ENCODE results near the gene DAPK1.

DAPK1 gene

DNA sequence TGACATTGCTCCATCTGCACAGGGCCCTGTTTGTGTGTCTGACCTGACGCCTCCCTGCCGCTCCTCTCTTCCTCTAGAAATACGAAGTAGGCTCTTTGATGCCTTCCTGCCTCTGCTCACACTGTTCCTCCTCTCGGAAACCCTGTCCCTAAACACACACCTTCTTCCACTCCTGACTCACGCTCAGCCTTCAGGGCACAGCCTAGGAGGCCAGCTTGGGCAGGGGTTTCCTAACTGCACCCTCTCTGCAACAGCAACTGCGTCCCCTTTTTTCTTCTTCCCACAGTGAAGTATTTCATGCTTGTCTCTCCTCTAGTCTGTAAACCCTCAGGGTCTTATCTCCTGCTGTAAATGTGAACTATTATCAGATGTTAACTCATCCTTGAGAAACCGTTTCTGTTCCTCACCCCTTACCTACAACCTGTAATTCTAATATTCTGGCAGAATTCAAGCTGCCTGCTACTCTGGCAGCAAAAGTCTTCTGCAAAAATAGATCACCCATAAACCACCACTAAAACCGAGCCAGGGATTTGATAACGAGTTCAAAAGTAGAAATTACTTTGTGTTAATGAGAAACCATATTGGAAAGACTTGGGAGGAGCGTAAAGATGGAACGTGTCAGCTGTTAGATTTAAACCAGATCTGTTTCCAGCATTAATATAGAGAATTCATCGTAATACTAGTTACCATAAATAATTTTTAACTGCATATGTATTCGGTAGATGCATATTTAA, 100.2 kb downstream of the DAPK1 start:
- no peak for DNase-seq

DNA sequence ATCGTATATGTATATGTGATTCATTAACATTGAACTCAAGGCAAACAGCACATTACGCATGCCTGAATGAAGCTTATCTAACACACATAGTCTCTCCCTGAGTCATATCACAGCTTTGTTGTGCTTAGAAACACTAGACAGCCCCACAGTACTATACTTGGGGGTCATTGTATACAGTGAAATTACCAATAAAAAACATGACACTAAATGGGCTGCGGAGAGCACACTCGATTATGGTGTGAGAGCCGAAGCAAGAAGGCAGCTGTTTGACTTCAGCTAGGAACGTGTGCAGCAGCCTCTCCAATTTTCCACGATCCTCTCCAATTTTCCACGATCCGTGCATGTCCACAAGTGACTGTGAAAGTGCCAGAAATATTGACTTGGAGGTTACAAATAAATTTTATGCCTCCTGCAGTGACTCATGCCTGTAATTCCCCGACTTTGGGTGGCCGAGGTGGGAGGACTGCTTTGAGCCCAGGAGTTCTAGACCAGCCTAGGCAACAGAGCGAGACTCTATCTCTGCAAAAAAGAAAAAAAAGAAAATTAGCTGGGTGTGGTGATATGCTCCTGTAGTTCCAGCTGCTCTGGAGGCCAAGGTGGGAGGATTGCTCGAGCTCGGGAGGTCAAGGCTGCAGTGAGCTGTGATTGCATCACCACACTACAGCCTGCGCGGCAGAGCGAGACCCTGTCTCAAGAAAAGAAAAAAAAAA, 102.4 kb downstream of the DAPK1 start:
- no peak for DNase-seq

DNA sequence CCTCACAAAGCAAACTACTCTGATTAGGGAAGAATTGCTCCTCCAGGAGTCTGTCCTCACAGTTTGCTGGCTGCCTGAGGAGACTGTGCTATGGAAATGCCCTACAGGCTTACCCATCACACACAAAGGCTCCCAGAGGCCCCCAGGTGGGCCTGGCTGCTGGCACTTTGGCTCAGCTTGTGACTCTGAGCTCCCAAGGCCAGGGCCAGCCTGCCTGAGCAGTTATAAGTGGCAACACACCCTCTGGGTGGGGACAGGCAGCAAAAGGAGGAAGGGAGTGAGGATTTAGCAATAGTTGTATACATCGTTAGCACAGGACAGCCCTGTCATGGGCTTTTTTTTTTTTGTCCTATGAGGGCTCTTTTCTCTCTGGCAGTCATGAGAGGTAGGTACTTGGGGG, 103.5 kb downstream of the DAPK1 start:
- DNase-seq: no peak

DNA sequence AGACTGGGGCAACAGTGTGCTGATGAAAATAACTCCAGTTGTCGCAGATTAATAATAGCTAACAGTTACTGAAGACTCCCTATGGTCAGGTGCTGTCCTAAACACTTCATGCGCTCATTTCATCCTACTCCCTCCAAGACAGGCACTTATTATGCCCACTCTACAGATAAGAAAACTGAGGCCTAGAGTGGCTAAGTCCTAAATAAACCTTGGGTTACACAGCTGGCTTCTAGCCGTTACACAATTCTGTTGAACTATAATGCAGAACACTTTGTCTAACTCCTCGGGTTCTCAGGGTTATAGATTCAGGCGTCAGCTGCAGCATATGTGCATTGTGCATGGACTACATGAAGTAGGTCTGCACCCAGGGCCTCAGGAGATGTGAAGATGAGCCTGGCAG, 103.9 kb downstream of the DAPK1 start:
- no peak for DNase-seq

DNA sequence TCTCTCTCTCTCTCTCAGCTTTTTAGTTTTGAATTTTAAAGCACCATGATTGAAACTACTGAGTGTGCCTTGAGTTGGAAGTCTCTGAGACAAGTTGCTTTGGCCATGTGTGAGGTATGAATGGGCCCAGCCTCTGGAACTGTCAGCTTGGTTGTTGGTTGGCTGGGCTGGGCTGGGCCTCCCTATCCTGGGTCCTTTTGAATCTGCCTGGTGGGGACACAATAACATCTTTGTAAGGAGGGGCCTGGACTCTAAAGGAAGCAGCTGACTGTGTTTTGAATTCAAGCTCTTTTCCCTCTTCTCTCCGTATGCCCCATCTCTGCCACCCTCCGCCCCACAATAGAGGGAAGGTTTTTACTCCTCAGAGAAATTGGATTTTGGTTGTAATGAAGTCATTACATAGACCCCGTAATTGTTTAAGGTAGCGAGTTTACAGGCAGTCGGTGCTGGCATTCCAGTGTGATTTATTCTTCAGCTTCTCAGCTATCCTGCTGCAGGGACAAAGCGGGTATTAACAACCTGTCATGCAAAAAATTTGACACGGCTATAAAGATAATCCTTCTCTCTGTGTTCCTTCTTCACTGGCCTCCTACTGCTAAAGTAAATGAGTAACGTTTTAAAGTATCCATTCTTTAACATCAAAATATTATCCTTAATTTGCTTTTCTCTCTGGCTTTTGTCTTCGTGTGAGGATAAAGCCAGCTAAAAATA, 105.4 kb downstream of the DAPK1 start:
- DNase-seq: no peak

DNA sequence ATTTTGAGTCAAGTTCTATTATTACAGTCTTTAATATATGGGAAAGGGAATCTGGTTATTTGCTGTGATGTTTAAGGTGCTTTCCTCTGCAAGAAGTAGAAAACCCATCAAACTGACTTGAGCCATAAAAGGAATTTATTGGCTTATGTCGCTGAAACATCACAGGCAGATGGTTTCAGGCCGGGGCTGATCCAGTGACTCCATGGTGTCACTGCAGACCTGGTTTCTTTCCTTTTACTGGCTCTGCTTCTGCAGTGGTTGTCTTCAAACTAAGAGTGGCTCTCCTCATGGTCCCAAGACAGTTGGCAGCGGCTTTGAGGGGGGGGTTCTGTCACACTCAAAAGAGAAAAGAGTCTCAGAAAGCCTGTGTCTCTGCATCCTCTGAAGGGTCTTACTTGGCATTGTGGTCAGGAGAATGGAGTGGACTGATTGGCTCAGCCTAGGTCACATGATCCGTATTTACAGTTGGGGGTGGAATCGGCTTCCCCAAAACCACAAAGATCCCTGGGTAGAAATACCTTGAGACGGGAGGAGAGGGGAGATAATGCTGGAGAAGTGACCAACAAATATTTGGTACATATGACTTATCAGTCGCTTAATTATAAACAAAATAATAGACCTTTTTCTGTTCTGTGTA, 106.3 kb downstream of the DAPK1 start:
- DNase-seq: no peak

DNA sequence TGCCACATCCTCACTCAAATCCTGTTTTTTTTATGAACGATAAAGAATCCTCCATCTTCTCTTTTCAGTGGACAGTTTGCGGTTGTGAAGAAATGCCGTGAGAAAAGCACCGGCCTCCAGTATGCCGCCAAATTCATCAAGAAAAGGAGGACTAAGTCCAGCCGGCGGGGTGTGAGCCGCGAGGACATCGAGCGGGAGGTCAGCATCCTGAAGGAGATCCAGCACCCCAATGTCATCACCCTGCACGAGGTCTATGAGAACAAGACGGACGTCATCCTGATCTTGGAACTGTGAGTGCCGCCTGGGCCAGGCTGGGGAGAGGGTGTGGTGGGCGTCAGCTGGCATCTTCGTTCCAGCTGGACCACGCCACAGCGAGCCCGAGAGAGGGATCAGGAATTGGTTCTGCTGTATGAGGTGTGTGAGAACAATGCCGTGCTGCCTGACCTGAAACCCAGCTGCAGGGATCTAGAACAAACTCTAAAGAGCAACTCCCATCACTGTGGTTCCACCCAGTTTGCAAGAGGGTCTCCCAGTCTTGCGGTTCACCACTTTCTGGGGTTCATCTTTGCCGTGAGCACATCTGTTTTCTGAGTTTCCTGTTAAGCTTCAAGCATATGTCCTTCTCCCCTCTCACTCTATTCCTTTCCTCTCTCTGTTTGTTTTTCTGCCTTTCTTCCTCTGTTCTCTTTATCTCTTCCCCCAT, 107.4 kb downstream of the DAPK1 start:
- no peak for DNase-seq

DNA sequence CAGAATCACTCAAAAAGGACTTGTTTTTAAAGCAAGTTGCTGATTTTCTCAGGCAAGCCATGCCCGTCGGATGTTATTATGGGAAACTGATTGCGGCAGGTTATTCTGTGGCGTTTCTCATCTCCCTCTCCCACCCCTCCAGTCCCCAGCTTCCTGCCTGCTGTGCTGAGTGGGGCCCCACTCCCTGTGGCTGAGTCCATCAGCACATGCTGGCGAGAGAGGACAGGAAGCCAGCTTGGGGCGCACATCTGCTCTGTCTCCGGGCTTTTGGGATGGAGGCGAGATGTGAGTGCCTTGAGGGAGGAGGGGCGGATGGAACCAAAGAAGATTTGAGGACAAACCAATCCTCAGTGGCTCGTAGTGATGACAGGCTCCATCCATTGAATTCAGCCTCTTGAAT, 108.0 kb downstream of the DAPK1 start:
- DNase-seq: no peak

DNA sequence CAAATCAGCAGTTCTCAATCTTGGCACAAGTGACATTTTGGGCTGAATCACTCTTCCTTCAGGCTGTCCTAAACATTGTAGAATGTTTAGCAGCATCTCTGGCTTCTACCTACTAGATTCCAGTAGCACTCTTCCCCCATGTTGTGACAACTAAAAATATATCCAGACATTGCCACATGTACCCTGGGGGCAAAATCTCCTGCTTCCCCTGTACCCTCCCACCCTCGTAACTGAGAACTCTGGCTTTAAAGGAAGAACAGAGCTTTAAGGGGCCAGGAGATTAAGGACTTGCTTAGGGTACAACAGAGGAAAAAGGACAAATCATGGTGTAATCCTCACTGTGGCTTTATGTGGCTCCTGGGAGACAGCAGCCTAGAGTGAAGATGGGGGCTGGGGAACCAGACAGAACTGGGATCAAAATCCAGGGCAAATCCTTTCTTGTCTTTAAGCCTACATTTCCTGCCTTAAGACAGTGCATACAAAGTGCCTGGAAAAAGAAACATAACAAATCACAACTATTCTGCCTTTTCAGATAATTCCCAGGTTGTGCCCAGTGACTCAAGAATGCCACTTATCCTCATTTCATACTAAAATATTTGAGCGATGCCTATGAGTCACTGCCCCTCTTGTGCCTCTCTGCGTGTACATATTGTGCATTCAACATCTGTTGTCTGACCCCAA, 109.3 kb downstream of the DAPK1 start:
- no peak for DNase-seq

DNA sequence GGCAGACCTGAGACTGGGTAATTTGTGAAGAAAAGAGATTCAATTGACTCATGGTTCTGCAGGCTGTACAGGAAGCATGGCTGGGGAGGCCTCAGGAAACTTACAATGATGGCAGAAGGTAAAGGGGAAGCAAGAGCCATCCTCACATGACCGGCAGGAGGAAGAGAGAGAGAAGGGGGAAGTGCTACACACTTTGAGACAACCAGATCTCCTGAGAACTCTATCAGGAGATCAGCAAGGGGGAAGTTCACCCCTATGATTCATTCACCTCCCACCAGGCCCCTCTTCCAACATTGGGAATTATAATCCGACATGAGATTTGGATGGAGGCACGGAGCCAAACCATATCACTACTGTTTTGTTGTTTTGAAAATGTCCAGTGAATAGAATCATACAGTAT, 110.2 kb downstream of the DAPK1 start:
- no peak for DNase-seq

DNA sequence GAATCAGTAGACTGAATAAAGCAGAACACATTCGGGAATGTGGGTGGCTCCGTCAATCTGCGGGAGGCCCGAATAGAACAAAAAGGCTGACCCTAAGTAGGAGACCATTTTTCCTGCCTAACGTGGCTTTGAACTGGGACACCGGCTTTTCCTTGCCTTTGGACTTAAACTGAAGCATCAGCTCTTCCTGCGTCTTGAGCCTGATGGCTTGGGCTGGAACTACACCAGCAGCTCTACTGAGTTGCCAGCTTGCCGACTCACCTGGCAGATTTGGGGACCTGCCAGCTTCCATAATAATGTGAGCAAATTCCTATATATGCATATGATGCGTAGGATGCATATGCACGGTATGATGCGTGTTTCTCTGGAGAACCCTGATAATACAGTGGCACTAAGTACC, 111.3 kb downstream of the DAPK1 start:
- no peak for DNase-seq

DNA sequence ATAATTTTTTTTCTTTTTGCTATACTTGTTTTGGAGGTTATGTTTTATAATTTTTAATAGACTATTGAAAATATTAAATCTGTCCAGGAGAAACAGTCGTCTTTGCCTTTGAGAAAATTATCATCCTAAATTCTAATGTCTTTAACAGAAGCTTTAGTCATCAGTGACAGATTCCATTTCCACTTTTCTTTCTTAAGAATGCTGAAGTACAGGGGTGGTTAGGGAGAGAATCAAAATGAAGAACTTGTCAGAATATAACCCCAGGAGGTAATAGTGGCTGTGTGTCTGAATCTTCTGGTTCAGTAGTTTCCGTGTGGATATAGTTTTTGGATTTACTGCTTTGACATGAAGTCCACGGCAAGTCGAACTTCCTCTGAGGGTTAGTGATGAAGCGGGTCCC, 111.8 kb downstream of the DAPK1 start:
- DNase-seq: no peak

DNA sequence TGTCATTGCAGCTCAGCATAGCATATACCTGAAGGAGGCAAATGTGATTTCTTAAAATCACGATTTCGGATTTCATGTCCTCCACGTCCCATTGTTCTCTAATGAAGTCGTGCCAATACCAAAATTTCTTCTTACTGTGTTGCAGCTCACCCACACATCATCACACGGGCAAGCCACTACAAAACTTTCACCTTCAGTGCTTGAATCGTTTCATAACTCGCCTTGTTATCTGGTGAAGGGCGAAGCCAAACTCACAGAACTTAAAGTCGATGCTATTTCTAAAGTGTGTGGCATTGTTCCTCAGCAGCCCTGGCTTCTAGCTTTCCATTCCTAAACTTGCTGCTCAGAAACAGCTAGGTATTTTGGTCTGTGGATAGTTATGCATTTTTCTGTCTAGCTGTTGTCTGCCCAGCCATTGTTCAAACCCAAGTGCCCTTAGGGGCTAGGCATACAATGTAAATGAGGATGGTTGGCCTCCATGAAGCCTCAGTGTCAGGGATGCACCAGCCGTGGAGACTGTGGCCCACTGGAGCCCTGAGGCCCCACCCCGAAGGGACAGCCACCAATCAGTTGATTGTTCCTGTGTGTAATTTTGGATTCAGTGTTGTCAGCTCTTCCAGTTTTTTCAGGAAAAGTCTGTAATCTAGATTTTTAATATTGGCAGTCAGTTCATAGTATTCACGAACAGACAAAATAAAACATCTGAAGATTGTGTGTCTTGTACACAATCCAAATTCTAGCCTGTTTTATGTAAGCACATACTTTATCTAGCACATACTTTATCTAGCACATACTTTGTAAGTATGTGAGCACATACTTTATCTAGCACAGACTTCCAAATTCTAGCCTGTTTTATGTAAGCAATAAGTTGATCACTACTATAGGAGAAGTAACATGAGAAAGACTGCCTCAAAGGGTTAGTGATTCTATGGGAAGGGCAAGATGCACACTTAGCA, 112.8 kb downstream of the DAPK1 start:
- no peak for DNase-seq

DNA sequence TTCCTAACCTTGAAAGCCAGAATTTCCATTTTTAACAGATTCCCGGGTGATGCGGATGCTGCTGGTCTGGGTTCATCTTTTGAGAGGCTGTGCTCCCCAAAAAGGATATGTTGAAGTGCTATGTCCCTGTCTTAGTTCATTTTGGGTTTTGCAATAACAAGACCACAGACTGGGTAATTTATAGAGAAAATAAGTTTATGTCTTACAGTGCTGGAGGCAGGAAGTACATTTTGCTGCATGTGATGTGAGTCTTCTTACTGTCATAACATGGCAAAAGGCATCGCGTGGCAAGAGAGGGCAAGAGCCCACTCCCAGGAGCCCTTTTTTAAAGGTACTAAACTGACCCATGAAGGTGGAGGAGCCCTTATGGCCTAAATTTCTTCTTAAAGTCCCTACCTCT, 114.1 kb downstream of the DAPK1 start:
- no peak for DNase-seq

DNA sequence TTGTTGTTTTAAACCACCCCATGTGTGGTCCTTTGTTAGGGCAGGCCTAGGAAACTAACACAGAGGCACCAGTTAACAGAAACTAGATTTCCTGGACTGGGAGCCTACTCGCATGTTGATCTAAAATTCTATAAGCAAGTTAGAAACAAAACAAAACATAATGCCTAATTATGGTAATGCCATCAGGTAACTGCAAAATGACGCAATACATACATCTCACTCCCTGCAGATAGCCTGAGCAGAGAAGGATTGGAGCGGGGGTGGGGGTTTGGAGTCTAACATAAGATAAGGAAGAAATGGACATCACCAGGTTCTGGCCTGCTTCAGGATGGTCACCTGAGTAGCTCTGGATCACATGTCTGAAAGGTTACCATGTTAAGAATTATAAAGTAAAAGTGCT, 114.9 kb downstream of the DAPK1 start:
- DNase-seq: no peak

DNA sequence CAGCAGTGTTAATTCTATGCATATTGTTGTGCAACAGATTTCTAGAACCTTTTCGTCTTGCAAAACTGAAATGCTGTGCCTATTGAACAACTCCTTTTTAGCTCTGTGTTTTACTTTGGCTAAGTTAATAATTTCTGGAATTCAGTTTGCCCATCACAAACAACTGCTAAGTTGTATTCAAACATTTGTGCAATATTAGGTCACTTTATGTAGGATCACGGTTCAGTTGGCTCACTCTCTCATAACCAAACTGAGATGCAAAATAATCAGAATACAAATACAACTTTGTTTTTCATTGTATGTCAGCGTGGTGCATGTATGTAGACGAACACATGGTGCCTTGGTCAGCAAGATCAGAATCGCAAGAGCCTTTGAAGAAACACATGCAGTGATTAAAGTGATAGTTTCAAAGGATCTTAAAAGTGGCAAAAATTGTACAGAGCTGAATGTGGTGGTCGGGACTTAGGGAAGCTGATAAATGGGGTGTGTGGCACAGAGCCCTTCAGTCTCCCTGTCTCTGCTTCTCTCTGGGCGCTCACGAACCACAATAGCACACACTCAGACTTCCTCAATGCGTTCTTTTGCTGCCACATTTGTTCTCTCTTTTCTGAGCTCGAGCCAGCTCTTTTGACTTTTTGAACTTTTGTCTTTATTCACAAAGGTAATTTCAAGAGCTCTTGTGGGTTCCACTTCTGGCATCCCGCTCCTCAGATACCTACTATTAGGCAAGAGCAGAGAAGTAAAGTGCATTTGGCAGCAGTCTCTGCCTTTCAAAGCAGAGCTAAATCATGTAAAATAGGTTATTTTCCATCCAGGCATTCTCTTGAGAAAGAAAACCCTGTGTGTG, 115.8 kb downstream of the DAPK1 start:
- peak; percentile 78 for DNase-seq

DNA sequence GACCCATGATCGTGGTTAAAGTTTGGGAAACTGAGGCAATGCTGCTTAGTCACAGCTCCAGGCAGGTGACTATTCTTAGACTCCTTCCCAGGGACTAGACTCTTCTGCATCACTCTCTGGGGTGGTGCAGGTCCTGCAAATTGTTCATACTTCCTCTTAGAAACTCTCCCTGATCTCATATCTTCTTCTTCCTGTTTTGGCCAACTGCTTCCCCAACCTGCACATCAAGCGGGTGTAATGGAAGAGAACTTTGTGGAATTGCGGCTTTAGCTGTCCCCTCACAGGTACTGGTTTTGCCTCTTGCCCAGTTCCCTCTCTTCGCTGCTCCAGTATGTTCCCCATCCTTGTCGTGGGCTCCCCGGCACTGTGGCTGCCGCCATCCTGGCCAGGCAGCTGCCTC, 116.7 kb downstream of the DAPK1 start:
- no peak for DNase-seq

DNA sequence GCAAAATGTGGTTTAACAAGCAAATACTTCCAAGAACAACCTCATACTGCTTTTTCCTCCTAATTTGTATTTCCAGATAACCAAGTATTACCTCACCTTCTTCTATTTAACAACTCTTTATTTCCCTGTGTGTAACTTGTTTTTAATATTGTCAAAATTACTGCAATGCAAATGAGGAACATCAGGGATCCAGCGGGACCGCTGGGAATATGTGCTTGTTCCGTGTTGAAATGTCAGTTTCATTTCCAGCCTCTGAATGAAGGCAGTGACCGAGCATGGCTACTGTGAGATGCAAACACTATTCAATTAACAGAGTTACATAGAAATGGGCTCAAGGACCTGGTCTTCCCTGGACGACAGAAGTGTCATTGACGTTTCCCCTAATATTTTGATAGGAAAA, 117.5 kb downstream of the DAPK1 start:
- DNase-seq: peak; percentile 7

DNA sequence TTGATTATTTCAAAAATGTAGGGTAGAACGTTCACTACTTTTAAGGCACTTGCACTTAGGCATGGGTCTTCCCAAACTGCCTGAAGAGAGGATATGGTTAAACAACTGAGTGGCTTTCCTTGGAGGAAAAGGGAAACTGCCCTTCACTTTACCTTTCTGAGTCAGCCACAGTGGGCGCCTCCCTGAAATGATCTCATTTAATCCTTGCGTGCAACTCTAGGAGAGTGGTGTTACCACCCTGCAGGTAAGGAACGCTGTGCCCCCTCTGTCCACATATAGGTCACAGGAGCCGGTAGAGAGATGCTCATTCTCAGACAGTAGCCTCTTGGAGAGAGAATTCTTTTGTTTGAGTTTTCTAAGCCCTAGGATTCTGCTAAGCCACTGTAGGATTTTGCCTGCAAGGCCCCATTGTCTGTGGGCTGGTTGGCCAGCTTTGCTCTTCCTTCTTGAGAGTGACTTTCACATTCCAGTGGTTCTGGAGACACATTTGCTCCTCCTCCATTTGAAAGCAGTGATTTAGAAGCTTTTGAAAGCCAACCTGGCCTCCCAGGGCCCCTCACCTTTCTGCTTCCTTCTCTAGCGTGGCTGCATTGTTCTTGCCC, 118.0 kb downstream of the DAPK1 start:
- no peak for DNase-seq

DNA sequence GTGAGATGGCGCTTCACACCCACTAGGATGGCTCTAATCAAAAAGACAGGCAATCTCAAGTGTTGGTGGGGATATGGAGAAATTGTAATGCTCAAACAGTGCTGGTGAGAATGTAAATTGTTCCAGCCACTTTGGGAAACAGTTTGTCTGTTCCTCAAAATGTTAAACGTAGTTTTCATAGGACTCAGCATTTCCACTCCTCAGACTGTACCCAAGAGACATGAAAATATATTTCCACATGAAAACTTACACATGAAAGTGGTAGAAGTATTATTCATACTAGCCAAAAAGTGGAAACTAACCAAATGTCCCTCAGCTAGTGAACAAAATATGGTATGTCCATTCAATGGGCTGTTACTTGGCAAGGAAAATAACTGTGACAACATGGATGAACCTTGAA, 120.6 kb downstream of the DAPK1 start:
- DNase-seq: no peak

Measured in NCI-H526 treated with DMSO at 0.1 percent for 48 hours (cell line).